GM18868 (cell line): ENCODE measurements around the gene DEDD.

Experiments
- ATAC-seq: cut with Tn5 transposase; IDR thresholded peaks from one replicate; pipeline ENCODE4 v1.9.1; 2021; ENCODE audit warnings: mild to moderate bottlenecking, moderate library complexity; ENCODE audit not compliant: unreplicated experiment

Gene DEDD

DNA sequence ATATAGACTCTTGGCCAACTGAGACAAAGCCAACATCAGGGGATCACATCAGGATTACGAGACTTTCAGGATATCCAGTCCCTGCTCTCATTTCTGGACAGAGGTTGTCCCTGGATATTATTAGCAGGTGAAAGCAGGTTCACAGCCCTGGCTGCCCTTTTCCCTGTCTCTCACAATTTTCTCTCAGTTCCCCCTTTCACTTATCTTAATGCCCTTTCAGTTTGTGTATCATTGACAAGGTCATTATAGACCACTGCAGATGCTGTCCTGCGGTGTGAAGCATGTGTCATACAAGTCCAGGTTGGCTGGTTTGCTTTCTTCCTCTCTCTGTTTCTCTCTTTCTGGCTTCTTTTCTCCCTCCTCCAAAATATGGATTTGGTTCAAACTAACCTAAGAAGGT lies 36.5 kb downstream of the DEDD start:
- ATAC-seq: no peak

DNA sequence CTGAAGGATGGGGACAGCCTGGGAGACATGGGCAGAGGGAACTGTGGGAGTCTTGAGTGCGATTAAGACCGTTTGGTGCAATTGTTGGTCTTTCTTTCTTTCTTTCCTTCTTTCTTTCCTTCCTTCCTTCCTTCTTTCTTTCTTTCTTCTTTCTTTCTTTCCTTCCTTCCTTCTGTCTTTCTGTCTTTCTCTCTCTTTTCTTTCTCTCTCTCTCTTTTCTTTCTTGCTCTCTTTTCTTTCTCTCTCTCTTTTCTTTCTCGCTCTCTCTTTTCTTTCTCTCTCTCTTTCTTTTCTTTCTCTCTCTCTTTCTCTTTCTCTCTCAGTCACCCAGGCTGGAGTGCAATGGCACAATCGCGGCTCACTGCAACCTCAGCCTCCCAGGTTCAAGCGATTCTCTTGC lies 37.2 kb downstream of the DEDD start:
- ATAC-seq: no peak

DNA sequence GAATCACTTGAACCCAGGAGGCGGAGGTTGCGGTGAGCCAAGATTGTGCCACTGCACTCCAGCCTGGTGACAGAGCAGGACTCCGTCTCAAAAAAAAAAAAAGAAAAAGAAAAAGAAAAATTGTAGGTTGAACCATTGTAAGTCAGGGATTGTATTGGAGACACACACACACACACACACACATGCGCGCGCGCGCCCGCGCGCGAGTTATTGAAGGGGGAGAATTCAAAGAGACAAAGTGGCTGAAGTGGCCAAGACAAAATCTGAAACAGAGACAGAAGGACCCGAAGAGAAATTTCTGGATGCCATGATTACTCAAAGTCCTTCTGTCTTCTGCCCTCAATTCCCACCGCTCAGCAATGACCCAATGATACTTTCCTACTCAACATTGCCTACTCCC lies 38.0 kb downstream of the DEDD start:
- no peak for ATAC-seq

DNA sequence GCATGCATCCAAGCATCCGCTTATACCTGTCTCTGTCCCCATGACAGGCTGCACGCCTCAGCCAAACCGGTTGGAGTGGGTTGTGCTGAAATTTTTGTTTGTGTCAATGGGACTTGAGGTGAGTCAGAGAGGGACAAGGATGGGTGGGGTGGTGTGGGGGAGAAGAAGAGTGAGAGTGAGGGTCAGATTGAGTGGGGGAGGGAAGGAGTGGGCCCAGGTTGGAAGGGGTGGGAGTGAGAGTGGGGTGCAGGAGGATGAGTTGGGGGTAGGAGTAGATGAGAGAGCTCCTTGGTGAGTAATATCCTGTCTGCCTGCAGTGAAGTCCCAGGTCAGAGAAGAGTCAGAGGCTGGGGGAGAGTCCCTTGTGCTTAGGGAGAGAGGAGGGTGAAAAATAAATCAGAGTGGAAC lies 39.8 kb downstream of the DEDD start:
- ATAC-seq: peak; percentile 50

DNA sequence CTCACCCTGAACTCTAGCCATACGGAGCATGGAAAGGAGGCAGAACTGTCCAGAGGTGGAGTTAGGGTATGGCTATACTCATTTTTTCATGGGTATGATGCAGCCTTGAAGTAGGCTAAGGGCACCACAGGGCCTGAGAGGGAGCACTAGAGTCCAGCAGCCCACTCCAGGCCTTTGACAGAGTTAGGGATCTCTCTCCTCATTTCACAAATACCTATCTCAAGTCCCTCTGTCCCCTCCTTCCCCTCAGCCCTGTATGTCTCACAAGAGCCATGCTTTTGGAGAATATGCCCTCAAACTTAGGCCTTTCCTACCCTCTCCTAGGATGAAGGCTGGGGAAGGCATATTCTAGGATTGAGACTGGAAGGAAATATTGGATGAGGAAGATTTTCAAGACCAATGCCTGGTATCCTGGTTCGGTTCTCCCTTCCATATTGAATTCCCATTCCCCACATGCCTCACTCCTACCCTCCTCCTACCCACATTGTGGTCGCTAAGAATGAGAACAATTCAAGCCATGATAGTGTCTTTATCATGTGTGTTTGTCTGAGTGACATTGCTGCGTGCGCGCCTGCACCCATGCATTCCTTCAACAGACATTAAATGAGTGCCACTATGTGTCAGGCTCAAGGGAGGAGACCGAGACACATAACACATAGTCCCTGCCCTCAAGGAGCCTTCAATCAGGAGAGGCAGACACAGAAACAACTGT lies 40.5 kb downstream of the DEDD start:
- no peak for ATAC-seq

DNA sequence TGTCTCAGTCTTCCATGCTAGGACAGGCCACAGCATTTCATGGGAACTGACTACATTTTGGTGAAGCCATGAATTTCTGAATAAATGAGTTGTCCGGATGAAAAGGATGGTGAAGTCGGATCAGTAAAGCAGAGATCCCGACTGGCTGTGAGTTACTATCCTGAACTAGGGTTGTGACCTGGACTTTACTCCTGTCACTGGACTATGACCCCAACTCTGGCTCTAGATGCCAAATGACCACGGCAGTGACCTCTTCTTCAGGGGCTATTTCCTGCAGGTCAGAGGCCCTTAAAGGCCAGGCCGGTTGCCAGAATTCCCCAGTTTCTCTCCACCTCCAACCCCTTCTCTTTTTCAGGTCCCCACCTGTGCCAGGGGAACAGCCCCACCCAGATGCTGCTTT lies 41.4 kb downstream of the DEDD start:
- ATAC-seq: no peak

DNA sequence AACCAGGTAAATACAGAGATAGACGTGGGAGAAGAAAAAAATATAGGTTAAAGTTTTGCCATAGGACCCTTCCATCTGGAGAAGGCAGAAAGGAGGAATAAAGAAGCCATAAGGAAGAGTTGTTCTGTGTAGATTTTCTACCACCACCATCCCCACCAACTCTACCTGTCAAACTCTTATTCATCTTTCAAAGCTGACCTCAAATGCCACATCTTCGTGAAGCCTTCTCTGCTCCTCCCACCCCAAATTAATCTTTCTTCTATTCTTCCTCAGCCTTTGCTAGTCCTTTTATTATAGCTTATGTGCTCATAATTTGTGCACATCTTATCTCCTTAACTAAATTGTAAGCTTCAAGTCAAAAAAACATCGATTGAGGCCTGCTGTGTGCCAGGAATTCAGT lies 41.9 kb downstream of the DEDD start:
- no peak for ATAC-seq

DNA sequence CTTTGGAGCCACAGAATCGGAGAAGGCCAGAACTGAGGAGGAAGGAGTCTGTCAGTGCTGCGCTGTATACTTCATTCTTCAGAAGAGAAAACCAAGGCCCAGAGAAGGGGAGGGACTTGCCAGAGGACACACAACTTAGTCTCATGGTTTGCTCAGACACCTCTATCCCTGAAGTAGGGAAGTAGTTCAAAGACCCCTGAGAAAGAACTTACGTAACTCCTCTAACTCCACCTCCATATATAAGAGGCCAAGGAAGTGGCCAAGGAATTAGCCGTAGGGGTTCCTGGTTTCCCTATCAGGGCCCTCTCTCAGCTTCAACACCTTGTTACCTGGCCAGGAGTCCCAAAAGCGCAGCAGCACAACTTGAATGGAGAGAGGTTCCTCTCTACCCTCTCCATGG lies 42.5 kb downstream of the DEDD start:
- ATAC-seq: no peak

DNA sequence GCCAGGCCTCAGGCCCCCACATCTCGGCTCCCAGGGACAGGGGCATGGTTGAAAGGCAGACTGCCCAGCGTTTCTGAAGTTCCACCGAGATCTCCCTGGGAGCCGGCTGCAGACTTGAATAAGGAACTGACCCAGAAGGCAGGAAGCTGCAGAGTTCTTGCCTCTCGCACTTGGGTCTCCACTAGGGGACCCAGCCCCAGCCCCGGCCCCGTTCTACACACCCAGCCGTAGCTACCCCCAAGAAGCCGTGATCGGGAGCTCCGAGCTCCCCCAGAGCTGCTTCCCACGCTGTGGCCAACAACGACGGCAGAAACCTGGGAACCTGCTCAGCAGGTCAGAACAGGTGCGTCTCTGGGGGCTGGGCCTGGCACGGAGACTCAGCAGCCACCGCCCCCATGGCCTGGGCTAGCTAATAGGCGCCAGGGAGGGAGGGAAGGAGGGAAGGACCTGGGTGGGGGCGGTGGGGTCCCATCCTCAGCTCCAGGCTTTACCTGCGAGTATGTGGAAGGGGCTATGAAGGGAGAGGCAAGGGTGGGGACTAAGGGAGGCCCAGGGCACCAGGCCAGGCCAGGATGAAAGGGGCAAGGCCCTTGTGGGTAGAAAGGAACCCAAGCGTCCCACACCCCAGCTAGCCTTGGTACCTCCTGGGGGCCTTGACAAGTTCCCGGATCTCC lies 43.1 kb downstream of the DEDD start, which contains the start of gene NECTIN4:
Gene NECTIN4, minus strand, starts transcription at position 308 of the 674 bp plus-strand sequence. Its CDS starts 262 bp downstream, at position 46.
- no peak for ATAC-seq

DNA sequence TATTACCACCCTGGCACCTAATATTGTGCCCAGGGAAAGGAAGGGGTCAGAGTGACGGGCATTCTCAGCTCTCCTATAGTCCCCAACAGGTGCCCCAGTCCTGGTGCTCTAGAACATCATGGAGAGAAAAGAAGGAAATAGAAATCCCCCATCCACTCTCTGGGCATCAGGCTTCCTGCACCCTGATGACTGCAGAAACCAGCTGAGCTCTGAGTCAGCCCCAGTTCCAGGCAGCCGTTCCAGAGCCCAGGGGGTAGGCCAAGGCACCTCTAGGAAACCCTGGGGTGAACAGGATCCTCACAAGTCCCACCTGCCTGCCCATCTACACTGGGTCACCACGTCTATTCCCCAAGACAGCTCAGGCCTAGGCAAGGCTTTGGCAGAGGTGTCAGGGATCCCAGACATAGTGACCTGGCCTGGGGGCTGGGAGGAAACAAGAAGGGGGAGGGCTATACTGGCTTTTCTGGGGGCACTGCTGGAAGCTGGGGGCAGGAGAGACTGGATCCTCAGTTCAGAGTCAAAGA lies 43.8 kb downstream of the DEDD start:
- no peak for ATAC-seq

DNA sequence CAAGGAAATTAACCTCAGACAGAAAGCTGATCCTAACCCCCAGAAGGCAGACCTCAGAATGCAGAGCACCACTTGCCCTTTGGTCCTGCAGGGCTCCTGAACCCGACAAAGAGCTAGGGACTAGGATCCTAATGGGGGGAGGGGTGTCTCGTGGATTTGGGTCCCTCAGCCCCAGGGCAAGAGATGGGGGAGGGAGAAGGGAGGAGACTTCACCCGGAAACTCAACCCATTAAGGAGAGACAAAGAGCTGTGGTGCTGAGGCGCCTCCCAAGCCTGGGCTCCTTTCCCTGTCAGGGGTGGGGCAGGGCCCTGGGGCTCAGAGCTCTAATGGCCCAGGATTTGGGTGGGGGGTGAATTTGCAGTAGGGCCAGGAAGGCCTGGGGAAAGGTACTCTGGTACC lies 46.0 kb downstream of the DEDD start:
- no peak for ATAC-seq

DNA sequence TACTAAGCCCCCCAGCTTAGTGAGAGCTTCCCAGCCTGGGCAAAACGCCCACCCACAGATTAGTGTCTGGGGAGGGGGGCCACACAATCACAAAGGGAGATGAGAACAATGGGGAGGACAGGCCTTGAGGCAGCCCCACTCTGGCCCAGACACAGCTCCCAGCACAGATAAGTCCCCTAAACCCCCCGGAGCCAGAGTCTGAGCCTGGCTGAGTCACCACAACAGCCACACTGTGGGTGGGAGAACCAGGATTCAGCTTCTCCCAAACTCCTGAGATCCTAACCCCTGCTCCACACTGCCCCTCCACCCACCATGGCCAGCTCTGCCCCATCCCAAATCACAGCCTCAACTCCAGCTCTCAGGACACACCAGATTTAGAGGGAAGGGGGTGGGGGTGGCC lies 47.3 kb downstream of the DEDD start:
- no peak for ATAC-seq

DNA sequence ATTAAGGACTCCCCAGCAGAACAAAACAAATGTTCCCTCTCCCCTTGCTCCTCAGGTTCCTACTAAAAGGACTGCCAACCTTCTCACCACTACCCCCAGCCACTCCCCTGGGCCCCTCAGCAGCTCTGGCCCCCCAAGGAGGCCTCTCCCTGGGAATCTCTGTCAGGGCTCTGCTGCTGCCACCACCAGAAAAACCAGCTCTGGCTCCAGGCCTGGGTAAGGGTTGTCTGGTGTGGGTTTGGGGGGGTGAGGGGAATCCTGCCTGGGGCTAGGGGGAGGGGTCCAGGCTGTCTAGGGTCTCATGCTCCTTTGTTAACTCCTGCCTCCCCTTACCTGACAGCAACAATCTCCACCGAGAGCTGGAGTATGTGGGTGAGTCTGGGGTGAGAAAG lies 47.9 kb downstream of the DEDD start:
- no peak for ATAC-seq

DNA sequence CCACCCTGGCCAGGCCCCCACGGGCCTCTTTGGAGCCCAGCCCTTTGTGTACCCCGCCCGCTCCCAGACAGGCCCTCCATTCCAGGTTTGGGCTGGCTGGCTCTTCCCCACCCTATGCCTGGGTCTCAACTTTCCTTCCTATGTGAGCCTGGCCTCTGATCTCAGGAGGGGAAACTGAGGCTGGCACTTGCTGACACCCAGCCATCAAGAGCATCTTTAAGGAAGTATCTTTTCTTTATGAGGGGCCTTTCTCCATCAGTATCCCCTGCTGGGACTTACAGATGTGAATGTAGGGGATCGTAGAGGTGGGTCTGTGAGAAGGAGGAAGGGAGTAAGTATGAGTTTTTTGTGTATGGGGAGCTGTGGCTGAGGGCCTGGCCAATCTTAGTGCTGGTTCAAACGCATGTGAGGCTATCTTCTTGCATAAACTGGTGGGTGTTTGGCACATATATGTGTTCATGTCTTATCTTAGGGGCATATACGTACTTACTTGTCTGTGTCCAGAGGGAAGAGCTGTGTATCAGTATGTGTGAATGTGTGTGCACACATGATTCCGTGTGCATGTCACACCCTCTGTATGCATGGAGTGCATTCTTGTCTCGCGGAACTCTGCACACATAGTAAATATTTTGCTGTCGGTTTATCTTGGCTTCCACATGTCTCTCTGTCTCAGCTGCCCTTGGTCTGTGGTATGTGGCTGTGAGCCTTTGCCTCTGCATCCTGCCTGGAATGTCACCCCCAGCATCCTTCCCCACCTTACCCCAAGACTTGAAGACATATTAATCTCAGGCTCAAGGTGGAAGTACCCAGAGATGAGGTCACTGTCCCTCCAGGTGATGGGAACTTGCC lies 48.5 kb downstream of the DEDD start:
- ATAC-seq: no peak

DNA sequence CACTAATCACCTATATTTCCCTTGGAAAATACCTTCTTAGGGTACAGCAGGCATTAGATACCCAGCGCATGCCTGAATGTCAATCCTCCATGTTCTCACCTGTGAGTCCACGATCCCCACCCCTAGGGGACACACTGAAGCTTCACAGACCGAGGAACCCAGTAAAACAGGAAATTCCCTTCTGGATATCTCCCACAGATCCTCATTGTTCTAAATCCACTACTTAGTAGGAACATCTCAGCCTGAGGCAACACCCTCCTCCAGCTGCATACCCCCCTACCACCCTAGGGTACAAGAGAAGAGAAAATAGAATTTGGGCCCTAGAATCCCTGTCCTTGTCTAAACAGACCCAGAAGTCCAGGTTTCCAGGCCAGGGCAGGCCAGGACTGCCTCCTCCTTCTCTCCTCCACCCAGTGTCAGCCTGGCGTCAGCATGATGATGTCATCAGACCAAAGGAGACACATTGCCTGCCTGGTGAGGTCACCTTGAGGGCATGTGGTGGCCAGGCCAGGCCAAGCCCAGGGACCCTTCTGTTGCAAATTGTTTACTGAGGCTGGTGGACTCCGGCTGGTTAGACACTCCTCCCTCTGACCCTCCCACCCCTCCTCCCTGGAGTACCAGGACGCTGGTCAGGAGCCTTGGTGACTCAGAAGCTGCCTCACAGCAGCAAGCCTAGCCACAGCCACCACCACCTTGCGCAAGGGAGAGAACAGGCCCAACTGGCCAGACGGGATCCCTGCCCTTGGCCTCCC lies 49.3 kb downstream of the DEDD start:
- no peak for ATAC-seq

DNA sequence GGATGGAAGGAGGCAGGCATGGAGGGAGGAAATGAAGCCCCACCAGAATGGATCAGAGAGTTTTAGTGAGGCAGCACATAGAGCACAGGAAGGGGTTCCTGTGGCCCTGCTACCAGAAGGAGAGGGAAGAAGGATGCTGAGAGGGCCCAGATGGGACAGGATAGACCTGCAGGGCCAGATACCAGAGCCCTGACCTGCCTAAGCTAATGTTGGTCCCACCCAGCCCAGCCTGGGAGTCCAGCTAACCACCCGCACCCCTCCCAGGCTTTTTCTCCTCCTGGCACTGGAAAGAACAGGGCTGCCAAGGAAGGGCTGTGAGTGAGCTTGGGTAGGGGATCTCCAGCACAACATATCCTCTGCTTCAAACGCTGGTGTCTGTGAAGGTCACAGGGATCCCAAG lies 50.0 kb downstream of the DEDD start:
- ATAC-seq: no peak

DNA sequence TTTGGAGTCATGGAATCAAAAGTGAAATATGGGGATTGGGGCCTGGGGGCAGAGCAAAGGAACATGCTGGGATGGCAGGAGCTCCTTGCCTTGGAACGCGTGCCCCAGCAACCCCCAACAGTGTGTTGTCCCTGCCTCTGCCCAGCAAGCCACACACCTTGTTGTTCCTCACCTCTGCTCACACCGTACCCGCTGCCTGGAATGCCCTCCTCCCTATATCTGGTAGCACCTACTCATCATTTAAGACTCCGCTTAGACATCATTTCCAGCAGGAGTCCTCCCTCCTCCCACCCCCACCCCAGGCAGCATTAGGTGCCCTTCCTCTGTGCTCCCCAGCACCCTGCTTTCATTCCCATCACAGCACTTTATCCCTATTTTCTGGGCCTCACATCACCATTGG lies 50.9 kb downstream of the DEDD start:
- ATAC-seq: no peak

DNA sequence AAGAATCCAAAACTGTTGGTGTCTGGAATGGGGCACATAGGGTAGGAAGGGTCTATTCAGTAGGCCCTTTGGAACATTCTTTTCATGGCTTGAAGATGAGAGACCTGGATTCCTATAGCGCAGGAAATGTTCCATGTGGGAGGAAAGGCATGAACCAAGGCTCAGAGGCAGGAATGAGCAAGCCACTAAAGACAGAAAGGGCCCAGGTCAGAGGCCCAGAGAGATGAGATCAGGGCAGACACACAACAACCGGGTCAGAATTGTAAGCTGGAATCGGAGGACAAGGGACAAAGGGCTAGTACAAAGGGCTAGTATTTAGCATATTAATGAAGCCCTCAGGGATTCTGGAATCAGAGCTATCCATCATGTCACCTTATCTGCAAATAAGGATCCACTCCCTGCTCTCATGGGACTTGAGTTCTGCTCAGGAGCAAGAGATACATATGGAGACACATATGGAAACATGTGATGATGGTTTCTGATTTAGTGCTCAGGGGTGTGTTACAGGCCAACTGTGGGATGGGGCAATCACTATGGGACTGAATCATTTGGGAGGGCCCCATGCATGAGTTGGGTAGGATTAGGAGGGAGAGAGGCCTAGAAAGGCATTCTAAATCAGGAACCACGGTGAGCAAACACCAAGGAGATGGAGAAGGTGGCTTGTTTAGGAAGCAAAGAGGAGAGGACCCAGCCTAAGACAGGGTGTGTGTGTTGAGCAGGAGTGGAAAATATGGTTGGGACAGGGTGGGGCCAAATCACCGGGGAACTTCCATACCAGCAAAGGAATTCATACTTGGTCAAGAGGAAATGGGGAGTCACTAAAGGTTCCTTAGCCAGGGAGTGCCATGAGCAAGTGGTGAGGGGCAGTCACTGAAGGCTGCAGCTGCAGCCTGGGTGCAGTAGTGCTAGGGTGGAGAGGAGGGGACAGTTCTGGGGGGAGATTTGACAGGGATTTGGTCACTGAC lies 51.7 kb downstream of the DEDD start:
- no peak for ATAC-seq

DNA sequence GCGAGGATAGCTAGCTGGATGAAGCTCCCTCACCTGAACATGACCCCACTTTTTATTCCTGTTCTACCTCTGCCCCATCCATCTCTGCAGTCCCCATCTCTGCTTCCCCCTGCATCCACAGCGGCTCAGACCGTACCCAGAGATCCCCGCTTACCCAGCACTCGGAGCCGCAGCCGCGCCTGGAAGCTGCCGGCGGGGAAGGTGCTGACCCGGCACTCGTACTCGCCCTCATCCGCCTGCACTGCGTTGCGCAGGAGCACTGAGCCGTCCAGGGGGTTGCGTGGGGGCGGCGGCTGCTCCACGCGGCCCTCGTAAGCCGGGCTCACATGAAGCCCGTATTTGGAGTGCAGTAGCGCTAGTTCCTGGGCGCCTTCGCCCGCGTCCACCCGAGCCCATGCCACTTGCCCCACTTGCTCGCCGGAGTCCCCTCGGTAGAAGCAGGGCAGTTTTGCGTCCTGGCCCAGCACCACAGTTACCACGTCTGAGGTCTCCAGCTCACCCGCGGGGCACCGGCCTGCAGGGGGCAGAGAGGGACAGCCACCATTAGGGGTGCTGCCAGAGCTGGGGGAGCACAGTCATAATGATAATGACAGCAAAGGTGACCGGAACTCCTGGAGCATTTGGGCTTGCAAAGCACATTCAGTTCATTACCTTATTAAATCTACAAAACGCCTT lies 52.9 kb downstream of the DEDD start:
- ATAC-seq: no peak
